T-cell (primary cell): ENCODE measurements around the gene PATJ. TPM values are rescaled to one million over a fixed set of nuclear protein-coding genes. Genes with fewer than 3 reads are reported as not detected.

Experiments used
- ATAC-seq, 4 experiments: fragments of 200-7000 bp in 3 of 4; fragments of 150-1000 bp in 1 of 4; cut with Tn5 transposase; replicated peaks in 1 of 4; 1 replicate in 3 of 4; 2 replicates in 1 of 4; pipeline ENCODE4 v1.10.0; 2021; ENCODE audit warnings: moderate library complexity in 3 of 4, mild to moderate bottlenecking in 2 of 4, moderate number of reproducible peaks in 1 of 4
- CTCF ChIA-PET, 2 donors: fragments of 300-600 bp; sonication (Branson Sonifier 250); formaldehyde crosslinking; loops; one replicate each; lab custom pipeline; 2022; ENCODE audit warnings: antibody characterized with exemption in 2 of 2; lab: Charles Lee
- POLR2A ChIA-PET, 2 donors: fragments of 300-600 bp; sonication (Branson Sonifier 250); formaldehyde crosslinking; loops; one replicate each; lab custom pipeline; 2022; ENCODE audit warnings: antibody characterized with exemption in 2 of 2; lab: Charles Lee
- DNase-seq, 35 experiments: peaks; one replicate each; pipeline versions ENCODE4 v3.0.0 to v3.0.0-alpha.2; 2013 to 2023
- H3K27ac ChIP-seq: one replicate; pipeline ENCODE4 v1.5.1; 2013; ENCODE audit warnings: low read length
- H3K27me3 ChIP-seq, 2 experiments: replicated peaks in 1 of 2; 1 replicate in 1 of 2; 2 replicates in 1 of 2; pipeline versions ENCODE4 v1.6.1 to v1.7.0; 2013; ENCODE audit warnings: low read length in 1 of 2, mixed read lengths in 1 of 2; ENCODE audit not compliant: control insufficient read depth in 2 of 2, insufficient read depth in 2 of 2; ENCODE audit errors: extremely low read depth in 1 of 2
- H3K36me3 ChIP-seq, 2 donors: 1 replicate in 1 of 2; 2 replicates in 1 of 2; pipeline versions ENCODE4 v1.6.1 to v1.7.0; 2013; ENCODE audit warnings: low read length in 1 of 2; ENCODE audit not compliant: control insufficient read depth in 2 of 2, insufficient read depth in 1 of 2; ENCODE audit errors: extremely low read depth in 1 of 2
- H3K4me1 ChIP-seq, 2 experiments: 1 replicate in 1 of 2; 2 replicates in 1 of 2; pipeline versions ENCODE4 v1.6.1 to v1.7.0; 2013; ENCODE audit warnings: low read length in 2 of 2, mixed read lengths in 1 of 2; ENCODE audit not compliant: insufficient read depth in 2 of 2, control insufficient read depth in 1 of 2; ENCODE audit errors: extremely low read depth in 1 of 2
- H3K4me3 ChIP-seq, 2 donors: 1 replicate in 1 of 2; 2 replicates in 1 of 2; pipeline versions ENCODE4 v1.5.1 to v1.7.0; 2013; ENCODE audit warnings: mild to moderate bottlenecking in 2 of 2, low read length in 1 of 2, moderate library complexity in 1 of 2; ENCODE audit not compliant: control insufficient read depth in 1 of 2; ENCODE audit errors: extremely low read depth in 1 of 2
- H3K9me3 ChIP-seq: 2 replicates; pipeline ENCODE4 v1.7.0; 2013
- H3K27ac Mint-ChIP-seq, 2 donors: one replicate each; pipeline ENCODE4 v1.8.0; 2020 to 2021; ENCODE audit warnings: mild to moderate bottlenecking in 2 of 2, mixed read lengths in 2 of 2
- H3K27me3 Mint-ChIP-seq, 2 donors: one replicate each; pipeline ENCODE4 v1.8.0; 2021 to 2022; ENCODE audit warnings: mixed read lengths in 2 of 2
- H3K36me3 Mint-ChIP-seq: one replicate; pipeline ENCODE4 v1.8.0; 2021; ENCODE audit warnings: mixed read lengths
- H3K4me1 Mint-ChIP-seq, 3 donors: one replicate each; pipeline ENCODE4 v1.8.0; 2020 to 2022; ENCODE audit warnings: mixed read lengths in 3 of 3, mild to moderate bottlenecking in 1 of 3
- H3K4me3 Mint-ChIP-seq, 3 donors: one replicate each; pipeline ENCODE4 v1.8.0; 2020 to 2022; ENCODE audit warnings: mild to moderate bottlenecking in 3 of 3, mixed read lengths in 3 of 3, moderate library complexity in 3 of 3
- H3K9me3 Mint-ChIP-seq, 3 donors: one replicate each; pipeline ENCODE4 v1.8.0; 2020 to 2022; ENCODE audit warnings: mixed read lengths in 3 of 3
- WGBS: methylation state at CpG from one replicate; pipeline ENCODE4 v1.1.5; 2013; ENCODE audit warnings: missing lambda C conversion rate; ENCODE audit not compliant: insufficient coverage; 5-methylcytosine and 5-hydroxymethylcytosine counted together
- total RNA-seq, 35 experiments: library from RNA in 6 of 35; stranded (reverse) in 6 of 35; fragments of 120-200 nt in 1 of 35; gene quantifications; one replicate each; pipeline versions ENCODE4 v1.2.1 to v1.2.4 and lab custom pipeline; 2013 to 2026

PATJ gene
- total RNA-seq, 5 donors from 2014 or later (not counting 1 experiment from before 2014, with no cell fraction given): 31.3 to 65.3 (median 35.7) TPM

GRCh38 chr1:61914823-61915482 is 172.7 kb downstream of the PATJ start:
- Histone ChIP-seq H3K9me3 (no peaks in the 10 kb centered on the region), H3K27ac (no peak overlapping the region), H3K4me3 (no peak overlapping the region), H3K27me3 (no peaks in the 10 kb centered on the region), H3K4me1 (no peaks in the 10 kb centered on the region), H3K36me3 (peaks cover 5 to 7% of the 10 kb centered on the region in 2 donors)
- no peak for DNase-seq
- ATAC-seq: no peak
- H3K36me3 Mint-ChIP-seq: peaks cover 39% of the 10 kb centered on the region
- H3K9me3 Mint-ChIP-seq: no peaks in the 10 kb centered on the region
- 80% methylated on average over 1 of the region's 4 CpGs for WGBS
- no peak overlapping the region for H3K4me3 Mint-ChIP-seq
- H3K4me1 Mint-ChIP-seq: peaks cover 0 to 4% (median 0%) of the 10 kb centered on the region in 3 donors
- no peak overlapping the region for H3K27ac Mint-ChIP-seq
- no peaks in the 10 kb centered on the region for H3K27me3 Mint-ChIP-seq
- ChIA-PET CTCF (no interaction called here), POLR2A (no interaction called here)

GRCh38 chr1:61921435-61921834 is 179.2 kb downstream of the PATJ start:
- H3K36me3 Mint-ChIP-seq: peaks cover 43% of the 10 kb centered on the region
- Histone ChIP-seq H3K27me3 (no peaks in the 10 kb centered on the region), H3K27ac (no peak overlapping the region), H3K4me1 (no peaks in the 10 kb centered on the region), H3K4me3 (no peak overlapping the region), H3K9me3 (no peaks in the 10 kb centered on the region), H3K36me3 (peaks cover 4 to 5% of the 10 kb centered on the region in 2 donors)
- ChIA-PET POLR2A (no interaction called here), CTCF (no interaction called here)
- no peaks in the 10 kb centered on the region for H3K4me1 Mint-ChIP-seq
- no peaks in the 10 kb centered on the region for H3K27me3 Mint-ChIP-seq
- DNase-seq: no peak
- H3K4me3 Mint-ChIP-seq: no peak overlapping the region
- peaks cover 0 to 3% (median 0%) of the 10 kb centered on the region in 3 donors for H3K9me3 Mint-ChIP-seq
- no peak overlapping the region for H3K27ac Mint-ChIP-seq
- no peak for ATAC-seq

DNA sequence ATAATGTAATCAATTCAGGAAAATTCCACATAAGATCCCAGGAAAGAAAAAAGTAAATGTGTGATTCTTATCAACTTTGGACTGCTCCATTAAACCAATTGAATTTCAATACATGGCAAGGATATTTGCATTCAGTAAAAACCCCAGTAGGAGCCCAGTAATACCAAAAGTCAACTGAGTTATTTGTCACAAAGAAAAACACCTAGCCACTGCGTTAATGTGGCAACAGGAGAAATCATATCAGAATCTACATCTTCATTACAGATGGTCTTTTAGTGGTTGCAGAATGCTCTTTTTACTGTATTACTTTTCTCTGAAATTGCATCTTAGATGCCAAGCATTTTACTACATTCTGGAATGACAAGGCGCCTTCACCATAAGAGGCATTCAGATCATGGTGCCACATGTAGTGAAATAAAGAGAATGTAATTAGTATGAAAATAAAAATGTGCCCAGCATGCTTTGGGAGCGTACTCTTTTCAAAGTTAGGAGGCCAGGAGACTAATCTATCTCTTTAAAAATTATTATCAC is 180.7 kb downstream of the PATJ start:
- no peak for ATAC-seq
- H3K27me3 Mint-ChIP-seq: no peaks in the 10 kb centered on the region

DNA sequence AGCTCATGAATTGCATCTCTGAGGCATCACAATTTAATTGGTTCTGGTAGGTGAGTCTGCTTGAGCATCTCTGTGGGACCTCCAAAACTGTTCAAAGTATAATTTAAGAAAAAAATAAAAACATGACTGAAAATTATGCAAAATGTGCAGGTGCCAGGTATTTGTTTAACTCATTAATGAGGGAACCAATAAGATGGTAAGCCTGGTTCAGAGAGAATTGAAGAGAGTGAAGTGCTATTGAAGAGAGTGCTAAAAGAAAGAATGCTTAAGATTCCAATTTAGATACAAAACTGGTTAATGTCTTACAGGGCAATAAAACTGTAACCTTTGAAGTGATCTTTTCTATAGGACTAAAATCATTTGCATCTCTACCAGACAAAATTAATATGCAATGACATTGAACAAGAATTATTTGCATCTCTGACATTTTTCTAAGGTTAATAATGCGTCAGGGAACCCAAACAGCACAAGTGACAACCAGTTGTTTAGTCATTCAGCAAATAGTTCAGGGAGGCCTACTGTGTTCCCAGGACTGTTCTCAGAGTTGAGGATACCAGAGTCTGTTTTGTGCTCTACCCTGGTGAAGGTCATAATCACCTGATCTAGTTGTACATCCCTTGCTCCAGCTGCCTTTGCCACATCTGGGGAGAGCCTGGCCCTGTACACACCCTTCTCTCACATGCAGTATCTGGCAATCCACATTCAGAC is 183.5 kb downstream of the PATJ start:
- Histone ChIP-seq H3K4me1 (no peaks in the 10 kb centered on the region), H3K9me3 (no peaks in the 10 kb centered on the region), H3K36me3 (peaks cover 0 to 4% of the 10 kb centered on the region in 2 donors), H3K27me3 (no peaks in the 10 kb centered on the region), H3K27ac (no peak overlapping the region), H3K4me3 (no peak overlapping the region)
- Mint-ChIP-seq H3K4me3 (no peak overlapping the region), H3K4me1 (no peaks in the 10 kb centered on the region), H3K27me3 (no peaks in the 10 kb centered on the region), H3K9me3 (no peaks in the 10 kb centered on the region), H3K36me3 (peaks cover 49% of the 10 kb centered on the region), H3K27ac (no peak overlapping the region)
- POLR2A ChIA-PET: no interaction called here
- CTCF ChIA-PET: interaction anchor here in 1 of 2 donors (0.6 kb wide), 1 partner anchor 1006 kb away, joined by 6 read pairs; no protein-coding TSS in a partner anchor
- WGBS: 80% methylated on average over 1 of the region's 1 CpG
- DNase-seq (no peak), ATAC-seq (no peak)

More for the DNA sequence above, 180.7 kb downstream of the PATJ start:
- Histone ChIP-seq H3K4me1 (no peaks in the 10 kb centered on the region), H3K9me3 (no peaks in the 10 kb centered on the region), H3K36me3 (peaks cover 0 to 4% of the 10 kb centered on the region in 2 donors), H3K27ac (no peak overlapping the region), H3K4me3 (no peak overlapping the region), H3K27me3 (no peaks in the 10 kb centered on the region)
- no peak for DNase-seq
- Mint-ChIP-seq H3K36me3 (peaks cover 38% of the 10 kb centered on the region), H3K4me1 (no peaks in the 10 kb centered on the region), H3K9me3 (peaks cover 0 to 3% (median 0%) of the 10 kb centered on the region in 3 donors), H3K4me3 (no peak overlapping the region), H3K27ac (no peak overlapping the region)
- CTCF ChIA-PET: no interaction called here
- no CpG with 5 or more reads among the region's 3 CpGs for WGBS
- POLR2A ChIA-PET: no interaction called here

- peaks cover 48% of the 10 kb centered on the region for H3K36me3 Mint-ChIP-seq
- H3K4me1 Mint-ChIP-seq: no peaks in the 10 kb centered on the region
- no peaks in the 10 kb centered on the region for H3K36me3 ChIP-seq
- H3K9me3 Mint-ChIP-seq: no peaks in the 10 kb centered on the region
- H3K4me3 ChIP-seq: no peak overlapping the region
- no peaks in the 10 kb centered on the region for H3K27me3 Mint-ChIP-seq
- H3K9me3 ChIP-seq: no peaks in the 10 kb centered on the region
- ChIA-PET POLR2A (no interaction called here), CTCF (no interaction called here)
- H3K4me3 Mint-ChIP-seq: no peak overlapping the region
- no peak overlapping the region for H3K27ac Mint-ChIP-seq
- no peaks in the 10 kb centered on the region for H3K4me1 ChIP-seq
- no peak for DNase-seq
- H3K27me3 ChIP-seq: no peaks in the 10 kb centered on the region
- H3K27ac ChIP-seq: no peak overlapping the region
- WGBS: 100% methylated on average over 1 of the region's 3 CpGs
- no peak for ATAC-seq
Measured at GRCh38 chr1:61926597-61926996, 184.3 kb downstream of the PATJ start.

- H3K9me3 Mint-ChIP-seq: no peaks in the 10 kb centered on the region
- no peaks in the 10 kb centered on the region for H3K27me3 Mint-ChIP-seq
- ChIA-PET CTCF (no interaction called here), POLR2A (no interaction called here)
- ATAC-seq (no peak), DNase-seq (no peak)
- H3K4me3 ChIP-seq: no peak overlapping the region
- 89% methylated on average over 3 of the region's 5 CpGs for WGBS
- no peaks in the 10 kb centered on the region for H3K36me3 ChIP-seq
- H3K27ac Mint-ChIP-seq: no peak overlapping the region
- no peaks in the 10 kb centered on the region for H3K9me3 ChIP-seq
- no peak overlapping the region for H3K27ac ChIP-seq
- no peaks in the 10 kb centered on the region for H3K4me1 ChIP-seq
- peaks cover 4 to 8% (median 6%) of the 10 kb centered on the region in 3 donors for H3K4me1 Mint-ChIP-seq
- H3K36me3 Mint-ChIP-seq: peaks cover 55% of the 10 kb centered on the region
- H3K4me3 Mint-ChIP-seq: no peak overlapping the region
- H3K27me3 ChIP-seq: no peaks in the 10 kb centered on the region
Measured at GRCh38 chr1:61930116-61930645, 187.9 kb downstream of the PATJ start.
